Cardiac fibroblast (primary cell): ENCODE measurements around the gene TRIM65.

Source experiments
- DNase-seq, 2 donors: peaks; one replicate each; pipeline versions ENCODE4 v3.0.0 to v3.0.0-alpha.2; 2010; ENCODE audit warnings: low read depth in 2 of 2
- H3K4me3 ChIP-seq, 2 donors: replicated peaks in 1 of 2; 1 replicate in 1 of 2; 2 replicates in 1 of 2; pipeline ENCODE4 v1.5.1; 2011; ENCODE audit warnings: low read depth in 2 of 2, low read length in 2 of 2, mild to moderate bottlenecking in 2 of 2, moderate library complexity in 1 of 2
- TF ChIP-seq, protein P1 (sequence below): IDR thresholded peaks from one replicate; pipeline ENCODE4 v1.5.1; 2011; ENCODE audit warnings: low read depth, mild to moderate bottlenecking, low read length, inconsistent platforms

The TRIM65 gene

DNA sequence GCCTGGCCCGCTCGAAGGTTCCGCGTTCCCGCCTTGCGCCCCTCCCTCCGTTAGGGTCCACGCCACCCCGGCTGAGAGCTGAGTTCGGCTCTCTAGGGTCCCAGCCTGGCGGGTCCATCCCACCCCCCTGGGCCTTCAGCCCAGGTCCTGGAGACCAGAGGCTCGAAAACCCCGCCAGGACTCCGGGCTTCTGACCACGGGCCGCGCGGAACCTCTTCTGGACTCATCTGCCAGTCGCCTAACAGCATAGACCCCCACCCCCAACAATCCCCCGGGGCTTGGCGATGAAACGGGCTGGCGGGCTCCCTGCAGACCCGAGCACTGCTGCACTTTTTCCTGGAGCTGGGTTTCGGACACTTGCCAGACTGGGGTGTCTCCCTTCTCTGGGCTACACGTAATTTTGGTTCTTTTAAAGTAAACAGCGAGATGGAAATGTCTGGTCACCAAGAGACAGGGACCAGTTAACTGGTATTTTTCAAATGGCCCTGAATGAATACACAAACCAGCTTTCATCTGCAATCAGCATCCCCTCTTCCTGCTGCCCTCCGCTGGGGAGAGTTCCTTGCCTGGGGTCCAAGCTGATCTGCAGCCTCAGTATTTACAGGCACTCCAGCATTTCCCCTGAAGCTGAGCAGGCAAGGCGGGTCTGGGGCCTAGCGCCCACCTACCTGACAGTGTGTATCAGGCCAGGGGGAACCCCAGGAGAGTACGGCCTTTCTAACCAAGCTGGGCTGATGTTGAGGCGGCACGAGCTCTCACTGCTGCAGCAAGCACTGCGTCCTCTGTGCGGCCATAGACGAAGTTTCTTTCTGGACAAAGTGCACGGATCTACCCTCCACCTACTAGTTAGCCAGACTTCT lies 639 bp upstream of the TRIM65 start:
- peak overlapping the region; percentile 41 to 90 for H3K4me3 ChIP-seq
- no peak for DNase-seq
- TF ChIP-seq, protein P1, sequence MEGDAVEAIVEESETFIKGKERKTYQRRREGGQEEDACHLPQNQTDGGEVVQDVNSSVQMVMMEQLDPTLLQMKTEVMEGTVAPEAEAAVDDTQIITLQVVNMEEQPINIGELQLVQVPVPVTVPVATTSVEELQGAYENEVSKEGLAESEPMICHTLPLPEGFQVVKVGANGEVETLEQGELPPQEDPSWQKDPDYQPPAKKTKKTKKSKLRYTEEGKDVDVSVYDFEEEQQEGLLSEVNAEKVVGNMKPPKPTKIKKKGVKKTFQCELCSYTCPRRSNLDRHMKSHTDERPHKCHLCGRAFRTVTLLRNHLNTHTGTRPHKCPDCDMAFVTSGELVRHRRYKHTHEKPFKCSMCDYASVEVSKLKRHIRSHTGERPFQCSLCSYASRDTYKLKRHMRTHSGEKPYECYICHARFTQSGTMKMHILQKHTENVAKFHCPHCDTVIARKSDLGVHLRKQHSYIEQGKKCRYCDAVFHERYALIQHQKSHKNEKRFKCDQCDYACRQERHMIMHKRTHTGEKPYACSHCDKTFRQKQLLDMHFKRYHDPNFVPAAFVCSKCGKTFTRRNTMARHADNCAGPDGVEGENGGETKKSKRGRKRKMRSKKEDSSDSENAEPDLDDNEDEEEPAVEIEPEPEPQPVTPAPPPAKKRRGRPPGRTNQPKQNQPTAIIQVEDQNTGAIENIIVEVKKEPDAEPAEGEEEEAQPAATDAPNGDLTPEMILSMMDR = no peak

- DNase-seq = peak; percentile 18 to 22
- TF ChIP-seq, protein P1 = peak; percentile 39
- H3K4me3 ChIP-seq = peak overlapping the region; percentile 61 to 69
Measured at GRCh38 chr17:75895370-75896155, 1.2 kb downstream of the TRIM65 start.

GRCh38 chr17:75894049-75894733 lies 2.6 kb downstream of the TRIM65 start:
- no peak overlapping the region for H3K4me3 ChIP-seq
- TF ChIP-seq, protein P1 = no peak
- DNase-seq = no peak

DNA sequence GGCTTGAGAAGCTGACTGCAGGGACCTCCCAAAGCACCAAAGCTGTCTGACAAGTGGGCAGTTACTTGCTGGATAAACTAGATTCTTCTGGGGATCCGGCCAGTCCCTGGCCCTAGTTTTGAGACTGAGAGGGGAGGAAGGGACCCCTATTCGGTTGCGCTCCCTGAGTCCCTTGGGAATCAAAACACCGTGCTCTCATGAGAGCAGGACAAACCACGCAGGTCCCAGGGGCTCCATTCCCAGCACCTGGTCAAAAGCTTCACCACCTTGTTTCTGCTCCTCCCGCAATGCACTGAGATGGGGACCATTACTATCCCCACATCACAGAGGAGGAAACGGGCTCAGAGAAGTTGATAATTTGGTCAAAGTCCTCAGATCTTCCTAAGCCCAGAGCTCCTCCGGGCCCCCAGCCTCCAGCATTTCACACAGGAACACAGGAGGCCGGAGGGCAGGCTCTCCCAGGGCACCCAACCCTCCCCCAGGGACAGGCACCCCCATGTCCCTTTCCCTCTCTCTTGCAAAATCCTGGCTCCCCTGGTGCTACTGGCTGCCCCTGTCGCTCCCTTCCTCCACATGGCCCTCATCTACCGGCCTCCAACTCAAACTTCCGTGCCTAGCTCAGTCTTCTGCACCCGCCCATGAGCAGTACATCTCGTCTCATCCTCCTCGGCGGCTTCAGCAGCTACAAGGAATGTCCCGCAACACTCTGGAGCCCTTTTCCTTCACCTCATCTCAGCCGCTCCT lies 3.3 kb downstream of the TRIM65 start:
- no peak for DNase-seq
- no peak overlapping the region for H3K4me3 ChIP-seq
- TF ChIP-seq, protein P1 = no peak

DNA sequence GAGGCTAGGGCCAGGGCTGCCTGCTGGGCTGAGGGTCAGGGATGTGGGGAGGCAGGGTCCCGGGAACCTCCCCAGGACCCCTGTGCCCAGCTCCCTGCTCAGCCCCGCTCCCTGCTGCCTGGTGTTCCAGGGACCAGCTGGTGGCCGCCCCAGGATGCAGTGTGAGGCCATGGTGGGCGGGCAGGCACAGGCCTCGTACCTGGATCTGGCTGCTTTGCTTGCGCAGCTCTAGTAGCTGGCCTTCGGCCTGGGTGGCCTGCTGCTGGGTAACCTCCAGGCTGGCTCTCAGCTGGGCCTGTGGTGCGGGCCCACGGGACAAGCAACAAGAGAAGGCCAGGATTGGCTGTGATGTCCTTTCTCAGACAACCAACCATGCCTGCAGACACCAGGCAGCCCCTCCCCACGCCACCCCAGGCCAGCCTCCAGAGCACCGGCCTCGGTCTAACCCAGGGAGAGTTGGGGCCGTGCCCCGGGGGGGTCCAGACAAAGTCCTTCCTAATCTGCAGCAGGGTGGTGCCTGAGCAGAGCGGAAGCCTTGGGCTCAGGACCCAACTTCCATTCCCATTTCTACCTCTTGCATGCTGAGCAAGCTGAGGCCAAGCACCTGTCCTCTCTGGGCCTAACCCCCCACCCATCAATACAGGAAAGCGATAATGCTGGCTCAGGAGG lies 4.1 kb downstream of the TRIM65 start:
- DNase-seq = no peak
- TF ChIP-seq, protein P1 = no peak
- no peak overlapping the region for H3K4me3 ChIP-seq
